ENCODE results near the gene CD69.

GRCh38 chr12:9796971-9797370 is 36.3 kb upstream of the CD69 start:
- TF ChIP-seq CTCF (IDR thresholded peaks at IDR 0.05; ENCODE audit: low read depth, low read length) (no peak), EZH2phosphoT487 (IDR thresholded peaks at IDR 0.05; ENCODE audit: low read depth) (no peak)

All from OCI-LY3 (cell line).